CD14-positive monocyte (primary cell): ENCODE results near the gene NUP88. TPM values are rescaled to one million over a fixed set of nuclear protein-coding genes. Genes with fewer than 3 reads are reported as not detected.
A peak's percentile ranks its signal among the peaks of the same experiment; 100 is the strongest.
"Not testable (repeated sequence)": the region's sequence is repeated elsewhere in the genome, so short reads cannot be mapped to it uniquely, and the experiment has no call there.

Experiments
- DNase-seq, 3 donors: peaks; one replicate each; pipeline ENCODE4 v3.0.0-alpha.2; 2011 to 2022
- H2AFZ ChIP-seq: 2 replicates; pipeline ENCODE4 v1.6.0; 2012; ENCODE audit warnings: mild to moderate bottlenecking, low read depth, low read length, inconsistent platforms; ENCODE audit not compliant: insufficient read depth, poor library complexity, severe bottlenecking
- H3K27ac ChIP-seq, 2 donors: 1 replicate in 1 of 2; 2 replicates in 1 of 2; pipeline ENCODE4 v1.5.1; 2012 to 2013; ENCODE audit warnings: low read length in 2 of 2, control low read depth in 1 of 2, inconsistent platforms in 1 of 2, low read depth in 1 of 2, mild to moderate bottlenecking in 1 of 2
- H3K27me3 ChIP-seq, 2 donors: one replicate each; pipeline versions ENCODE4 v1.6.0 to v1.6.1; 2011 to 2013; ENCODE audit warnings: low read length in 2 of 2; ENCODE audit not compliant: control insufficient read depth in 2 of 2, insufficient read depth in 2 of 2
- H3K36me3 ChIP-seq, 2 donors: replicated peaks in 1 of 2; 1 replicate in 1 of 2; 2 replicates in 1 of 2; pipeline versions ENCODE4 v1.5.1 to v1.6.1; 2012 to 2013; ENCODE audit warnings: low read length in 2 of 2, control low read depth in 1 of 2, inconsistent platforms in 1 of 2, mild to moderate bottlenecking in 1 of 2; ENCODE audit not compliant: insufficient read depth in 2 of 2, control insufficient read depth in 1 of 2
- H3K4me1 ChIP-seq, 2 donors: 1 replicate in 1 of 2; 2 replicates in 1 of 2; pipeline versions ENCODE4 v1.5.1 to v1.6.1; 2012 to 2013; ENCODE audit warnings: low read length in 2 of 2, control low read depth in 1 of 2, inconsistent platforms in 1 of 2, mild to moderate bottlenecking in 1 of 2, moderate library complexity in 1 of 2; ENCODE audit not compliant: insufficient read depth in 2 of 2, control insufficient read depth in 1 of 2
- H3K4me2 ChIP-seq: replicated peaks from 2 replicates; pipeline ENCODE3; 2012; ENCODE audit warnings: low read length, moderate library complexity, mild to moderate bottlenecking; ENCODE audit not compliant: poor library complexity, severe bottlenecking; ENCODE audit errors: extremely low read depth
- H3K4me3 ChIP-seq, 3 experiments: fragments of 200-600 bp in 1 of 3; sonication (generic) in 1 of 3; replicated peaks in 1 of 3; 1 replicate in 2 of 3; 2 replicates in 1 of 3; pipeline ENCODE4 v1.5.1; 2011 to 2013; ENCODE audit warnings: low read length in 3 of 3, mild to moderate bottlenecking in 3 of 3, control low read depth in 2 of 3, low read depth in 2 of 3, inconsistent platforms in 1 of 3, moderate library complexity in 1 of 3
- H3K79me2 ChIP-seq: 2 replicates; pipeline ENCODE4 v1.6.0; 2012; ENCODE audit warnings: mild to moderate bottlenecking, control low read depth, inconsistent platforms, low read length, moderate library complexity; ENCODE audit not compliant: insufficient read depth
- H3K9ac ChIP-seq: 2 replicates; pipeline ENCODE4 v1.6.0; 2017; ENCODE audit warnings: low read length, mild to moderate bottlenecking; ENCODE audit not compliant: insufficient read depth, poor library complexity, severe bottlenecking
- H3K9me3 ChIP-seq, 2 donors: replicated peaks in 1 of 2; 1 replicate in 1 of 2; 2 replicates in 1 of 2; pipeline versions ENCODE4 v1.5.1 to v1.6.1; 2012 to 2013; ENCODE audit warnings: low read length in 2 of 2, control low read depth in 1 of 2; ENCODE audit not compliant: control insufficient read depth in 1 of 2, insufficient read depth in 1 of 2
- H4K20me1 ChIP-seq: 2 replicates; pipeline ENCODE4 v1.6.0; 2012; ENCODE audit warnings: mild to moderate bottlenecking, low read length, control low read depth, moderate library complexity; ENCODE audit not compliant: insufficient read depth
- H3K27ac Mint-ChIP-seq, 7 donors: one replicate each; pipeline ENCODE4 v1.8.0; 2020; ENCODE audit warnings: mild to moderate bottlenecking in 7 of 7, mixed read lengths in 7 of 7, moderate library complexity in 6 of 7, inconsistent platforms in 2 of 7
- H3K27me3 Mint-ChIP-seq, 3 donors: one replicate each; pipeline ENCODE4 v1.8.0; 2021 to 2022; ENCODE audit warnings: low read depth in 3 of 3, mild to moderate bottlenecking in 3 of 3, mixed read lengths in 3 of 3, moderate library complexity in 3 of 3, inconsistent platforms in 1 of 3
- H3K36me3 Mint-ChIP-seq, 2 donors: one replicate each; pipeline ENCODE4 v1.8.0; 2020; ENCODE audit warnings: mixed read lengths in 2 of 2, inconsistent platforms in 1 of 2, mild to moderate bottlenecking in 1 of 2
- H3K4me1 Mint-ChIP-seq: one replicate; pipeline ENCODE4 v1.8.0; 2020; ENCODE audit warnings: mild to moderate bottlenecking, mixed read lengths
- H3K4me3 Mint-ChIP-seq, 2 donors: one replicate each; pipeline ENCODE4 v1.8.0; 2020; ENCODE audit warnings: mild to moderate bottlenecking in 2 of 2, mixed read lengths in 2 of 2, moderate library complexity in 1 of 2
- H3K9me3 Mint-ChIP-seq, 7 donors: one replicate each; pipeline ENCODE4 v1.8.0; 2020 to 2022; ENCODE audit warnings: mixed read lengths in 7 of 7, mild to moderate bottlenecking in 6 of 7, moderate library complexity in 6 of 7, inconsistent platforms in 2 of 7
- CTCF ChIP-seq: fragments of 200-600 bp; IDR thresholded peaks from one replicate; pipeline ENCODE4 v1.8.0; 2022; ENCODE audit warnings: antibody characterized with exemption, mild to moderate bottlenecking
- WGBS: methylation state at CpG from one replicate; pipeline ENCODE4 v1.1.5; 2013; ENCODE audit warnings: missing lambda C conversion rate; ENCODE audit not compliant: insufficient coverage; 5-methylcytosine and 5-hydroxymethylcytosine counted together
- intact Hi-C, 2 donors: fragments of 100-400 bp; cut with micrococcal nuclease; formaldehyde crosslinking; loops; one replicate each; pipeline versions ENCODE4 v1.15.0 to v1.15.1; 2023
- polyA plus RNA-seq, 3 donors: library from polyadenylated mRNA; depleted of rRNA in 1 of 3; unstranded in 2 of 3; stranded (reverse) in 1 of 3; fragments of 300-500 nt in 2 of 3; fragments of >200 nt in 1 of 3; fragmentation: Illumina TruSeq in 2 of 3; gene quantifications; 1 replicate in 2 of 3; 2 replicates in 1 of 3; pipeline ENCODE4 v1.2.3, GENCODE V29; 2012 to 2021

NUP88 gene
- polyA plus RNA-seq, 3 donors, result 23.1 to 45.7 (median 36.1) TPM

- H3K4me3 ChIP-seq, result no peak overlapping the region
- peaks cover 47% of the 10 kb centered on the region for H3K79me2 ChIP-seq
- peaks cover 59 to 73% of the 10 kb centered on the region in 2 donors for H3K36me3 Mint-ChIP-seq
- intact Hi-C loops, result loop anchor here in 1 of 2 donors (10.0 kb wide), 1 partner anchor 50 kb away; the partner anchor contains the start of genes DERL2 and MIS12
- H3K9ac ChIP-seq, result no peak overlapping the region
- no peak overlapping the region for H2AFZ ChIP-seq
- 100% methylated on average over 2 of the region's 2 CpGs for WGBS
- no peaks in the 10 kb centered on the region for H3K27me3 ChIP-seq
- H3K9me3 Mint-ChIP-seq, result peaks cover 0 to 1% (median 0%) of the 10 kb centered on the region in 7 donors
- peaks cover 18 to 22% of the 10 kb centered on the region in 2 donors for H3K4me1 ChIP-seq
- no peak overlapping the region for H3K4me3 Mint-ChIP-seq
- H3K36me3 ChIP-seq, result peaks cover 49 to 76% of the 10 kb centered on the region in 2 donors
- H3K4me1 Mint-ChIP-seq, result peaks cover 27% of the 10 kb centered on the region
- H3K9me3 ChIP-seq, result no peaks in the 10 kb centered on the region
- DNase-seq, result no peak
- H4K20me1 ChIP-seq, result peaks cover 17% of the 10 kb centered on the region
- TF ChIP-seq CTCF, result no peak
- no peak overlapping the region for H3K4me2 ChIP-seq
- peaks cover 0 to 1% (median 0%) of the 10 kb centered on the region in 3 donors for H3K27me3 Mint-ChIP-seq
- H3K27ac Mint-ChIP-seq, result no peak overlapping the region
- no peak overlapping the region for H3K27ac ChIP-seq
Observed at GRCh38 chr17:5434984-5435383, 15.5 kb upstream of the NUP88 start.

DNA sequence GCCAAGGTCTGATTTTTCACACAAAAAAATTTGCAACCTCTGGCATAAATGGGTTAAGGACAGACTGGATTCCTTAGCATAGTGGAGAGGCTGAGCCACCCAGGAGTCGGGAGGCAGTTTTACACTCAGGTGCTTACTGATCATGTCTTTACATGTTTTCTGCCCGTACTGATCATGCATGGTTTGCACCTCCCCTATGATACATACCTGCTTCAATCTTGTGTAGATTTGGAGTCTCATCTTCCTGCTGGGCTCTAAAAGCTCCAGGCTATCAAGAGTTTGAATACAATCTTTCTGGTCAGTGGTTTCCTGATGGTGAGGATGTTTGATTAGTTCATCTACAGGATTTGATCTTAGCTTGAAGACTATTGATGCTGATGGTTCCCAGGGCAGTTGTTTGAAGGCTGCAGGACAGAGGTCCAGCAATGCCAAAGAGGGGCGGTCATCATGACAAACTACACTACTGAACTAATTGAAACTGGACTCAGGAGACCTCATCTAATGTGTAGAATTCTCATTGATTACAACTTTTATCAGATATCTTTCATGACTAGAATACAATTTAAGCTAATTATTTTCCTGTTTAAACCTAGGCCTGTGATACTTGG is 12.6 kb upstream of the NUP88 start:
- H2AFZ ChIP-seq, result no peak overlapping the region
- Mint-ChIP-seq H3K4me1 (peaks cover 11% of the 10 kb centered on the region), H3K9me3 (peaks cover 0 to 1% (median 0%) of the 10 kb centered on the region in 7 donors), H3K27ac (no peak overlapping the region), H3K27me3 (no peaks in the 10 kb centered on the region), H3K4me3 (no peak overlapping the region), H3K36me3 (peaks cover 79 to 90% of the 10 kb centered on the region in 2 donors)
- no peaks in the 10 kb centered on the region for H3K27me3 ChIP-seq
- no peak overlapping the region for H3K27ac ChIP-seq
- H4K20me1 ChIP-seq, result peaks cover 13% of the 10 kb centered on the region
- H3K4me3 ChIP-seq, result no peak overlapping the region
- H3K79me2 ChIP-seq, result peaks cover 28% of the 10 kb centered on the region
- H3K9me3 ChIP-seq, result no peaks in the 10 kb centered on the region
- DNase-seq, result no peak
- 100% methylated on average over 1 of the region's 3 CpGs for WGBS
- H3K4me2 ChIP-seq, result no peak overlapping the region
- intact Hi-C loops, result loop anchor here in 1 of 2 donors (10.0 kb wide), 1 partner anchor 53 kb away; the partner anchor contains the start of genes DERL2 and MIS12
- H3K36me3 ChIP-seq, result peaks cover 74 to 97% of the 10 kb centered on the region in 2 donors
- no peak for TF ChIP-seq CTCF
- no peak overlapping the region for H3K9ac ChIP-seq
- H3K4me1 ChIP-seq, result no peaks in the 10 kb centered on the region

GRCh38 chr17:5431234-5431633 is 11.8 kb upstream of the NUP88 start:
- H2AFZ ChIP-seq, H3K9ac ChIP-seq, H3K4me1 ChIP-seq, H3K4me3 Mint-ChIP-seq, DNase-seq, H3K9me3 ChIP-seq, H3K4me1 Mint-ChIP-seq, H3K27ac ChIP-seq, H3K27me3 Mint-ChIP-seq, H3K27me3 ChIP-seq, H3K4me2 ChIP-seq, H3K9me3 Mint-ChIP-seq, H3K4me3 ChIP-seq: not testable (repeated sequence)
- Mint-ChIP-seq H3K36me3 (peaks cover 80 to 90% of the 10 kb centered on the region in 2 donors), H3K27ac (peak overlapping the region in 2 of 7 donors; percentile 48 to 85)
- H3K36me3 ChIP-seq, result peaks cover 76 to 97% of the 10 kb centered on the region in 2 donors
- peaks cover 21% of the 10 kb centered on the region for H3K79me2 ChIP-seq
- intact Hi-C loops, result loop anchor here in 1 of 2 donors (10.0 kb wide), 1 partner anchor 54 kb away; the partner anchor contains the start of genes DERL2 and MIS12
- peaks cover 13% of the 10 kb centered on the region for H4K20me1 ChIP-seq
- WGBS, result no CpG with 5 or more reads among the region's 5 CpGs
